ENCODE measurements around the gene KRTAP9-1.

- TF ChIP-seq EZH2 (IDR thresholded peaks at IDR 0.05; ENCODE audit: low read length, unreplicated experiment) (no peak), CTCF (conservative IDR thresholded peaks at IDR 0.05; ENCODE audit: low read depth, low read length) (no peak), EZH2phosphoT487 (IDR thresholded peaks at IDR 0.05; ENCODE audit: borderline replicate concordance, low read length) (no peak)
These were observed 39.7 kb upstream of the KRTAP9-1 start for GRCh38 chr17:41150026-41150425.
